ENCODE data around the gene CCDC107. TPM values are rescaled to one million over a fixed set of nuclear protein-coding genes. Genes with fewer than 3 reads are reported as not detected.

The CCDC107 gene
- total RNA-seq, 1 donor from 2014 or later: 13.5 TPM

DNA sequence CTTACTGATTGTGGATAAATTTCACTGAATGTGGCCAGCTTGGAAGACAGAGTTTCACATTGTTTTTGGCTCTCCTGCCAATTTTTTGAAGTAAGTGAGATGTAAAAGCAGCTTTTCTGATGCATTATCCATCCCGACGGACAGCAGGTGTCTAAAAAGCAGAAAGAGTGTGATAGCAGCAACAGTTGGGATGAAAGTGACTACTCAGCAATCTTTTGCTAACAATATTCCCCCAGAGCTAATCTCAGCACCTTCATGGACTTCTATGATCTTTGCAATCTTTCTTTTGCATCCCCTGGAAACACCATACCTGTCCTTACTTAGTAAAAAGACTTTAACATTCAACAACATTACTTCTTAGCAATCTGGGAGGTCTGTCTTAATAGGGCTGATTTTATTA lies 45.2 kb upstream of the CCDC107 start:
- H3K9me3 Mint-ChIP-seq (ENCODE audit: unreplicated experiment): no peaks in the 10 kb centered on the region
- H3K4me3 Mint-ChIP-seq (ENCODE audit: unreplicated experiment): no peak overlapping the region
- no peak for DNase-seq (ENCODE audit: low spot score)
- peaks cover 10% of the 10 kb centered on the region for H3K4me1 Mint-ChIP-seq (ENCODE audit: unreplicated experiment)
- H3K27me3 Mint-ChIP-seq (ENCODE audit: unreplicated experiment): peaks cover 7% of the 10 kb centered on the region
- H3K36me3 Mint-ChIP-seq (ENCODE audit: low read depth, unreplicated experiment): peaks cover 1% of the 10 kb centered on the region
- TF ChIP-seq, protein P1, sequence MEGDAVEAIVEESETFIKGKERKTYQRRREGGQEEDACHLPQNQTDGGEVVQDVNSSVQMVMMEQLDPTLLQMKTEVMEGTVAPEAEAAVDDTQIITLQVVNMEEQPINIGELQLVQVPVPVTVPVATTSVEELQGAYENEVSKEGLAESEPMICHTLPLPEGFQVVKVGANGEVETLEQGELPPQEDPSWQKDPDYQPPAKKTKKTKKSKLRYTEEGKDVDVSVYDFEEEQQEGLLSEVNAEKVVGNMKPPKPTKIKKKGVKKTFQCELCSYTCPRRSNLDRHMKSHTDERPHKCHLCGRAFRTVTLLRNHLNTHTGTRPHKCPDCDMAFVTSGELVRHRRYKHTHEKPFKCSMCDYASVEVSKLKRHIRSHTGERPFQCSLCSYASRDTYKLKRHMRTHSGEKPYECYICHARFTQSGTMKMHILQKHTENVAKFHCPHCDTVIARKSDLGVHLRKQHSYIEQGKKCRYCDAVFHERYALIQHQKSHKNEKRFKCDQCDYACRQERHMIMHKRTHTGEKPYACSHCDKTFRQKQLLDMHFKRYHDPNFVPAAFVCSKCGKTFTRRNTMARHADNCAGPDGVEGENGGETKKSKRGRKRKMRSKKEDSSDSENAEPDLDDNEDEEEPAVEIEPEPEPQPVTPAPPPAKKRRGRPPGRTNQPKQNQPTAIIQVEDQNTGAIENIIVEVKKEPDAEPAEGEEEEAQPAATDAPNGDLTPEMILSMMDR (IDR thresholded peaks at IDR 0.05; ENCODE audit: unreplicated experiment): no peak
- H3K27ac Mint-ChIP-seq (ENCODE audit: unreplicated experiment): no peak overlapping the region

DNA sequence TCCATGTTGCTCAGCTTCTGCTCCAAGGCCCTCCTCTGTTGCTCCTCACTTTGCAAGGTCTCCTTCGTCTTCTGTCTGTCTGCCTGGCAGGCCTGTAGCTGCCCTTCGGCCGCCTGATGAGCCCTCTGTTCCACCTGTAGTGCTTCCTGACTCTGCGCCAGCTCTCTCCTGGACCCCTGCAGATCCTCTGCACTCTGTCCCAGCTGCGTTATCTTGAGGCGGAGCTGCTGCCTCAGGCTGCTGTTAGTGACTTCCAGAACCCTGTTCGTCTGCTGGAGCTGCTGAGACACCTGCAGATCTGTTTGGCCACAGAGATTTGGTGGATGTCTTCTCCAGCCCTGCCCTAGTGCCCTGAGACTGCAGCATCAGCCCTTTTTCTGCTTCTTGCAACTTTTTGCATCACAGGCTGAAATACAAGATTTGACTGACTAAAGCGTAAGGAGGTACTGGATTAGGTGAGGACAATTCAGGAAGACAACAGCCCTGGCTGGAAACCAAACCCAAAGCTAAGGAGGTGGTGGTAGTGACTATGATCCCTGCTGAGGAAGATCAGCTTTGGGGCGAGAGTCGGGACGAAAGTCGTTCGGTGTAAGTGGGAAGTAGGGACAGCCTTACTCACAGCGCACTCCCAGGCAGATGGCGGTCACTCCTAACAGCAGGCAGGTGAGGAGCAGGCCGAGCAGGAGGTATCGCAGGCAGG lies 42.0 kb upstream of the CCDC107 start:
- no peak for DNase-seq (ENCODE audit: low spot score)
- H3K27me3 Mint-ChIP-seq (ENCODE audit: unreplicated experiment): peaks cover 15% of the 10 kb centered on the region
- TF ChIP-seq, protein P1 (IDR thresholded peaks at IDR 0.05; ENCODE audit: unreplicated experiment): no peak
- H3K4me3 Mint-ChIP-seq (ENCODE audit: unreplicated experiment): peak overlapping the region; percentile 6
- no peaks in the 10 kb centered on the region for H3K36me3 Mint-ChIP-seq (ENCODE audit: low read depth, unreplicated experiment)
- peaks cover 15% of the 10 kb centered on the region for H3K4me1 Mint-ChIP-seq (ENCODE audit: unreplicated experiment)
- no peaks in the 10 kb centered on the region for H3K9me3 Mint-ChIP-seq (ENCODE audit: unreplicated experiment)
- H3K27ac Mint-ChIP-seq (ENCODE audit: unreplicated experiment): no peak overlapping the region

DNA sequence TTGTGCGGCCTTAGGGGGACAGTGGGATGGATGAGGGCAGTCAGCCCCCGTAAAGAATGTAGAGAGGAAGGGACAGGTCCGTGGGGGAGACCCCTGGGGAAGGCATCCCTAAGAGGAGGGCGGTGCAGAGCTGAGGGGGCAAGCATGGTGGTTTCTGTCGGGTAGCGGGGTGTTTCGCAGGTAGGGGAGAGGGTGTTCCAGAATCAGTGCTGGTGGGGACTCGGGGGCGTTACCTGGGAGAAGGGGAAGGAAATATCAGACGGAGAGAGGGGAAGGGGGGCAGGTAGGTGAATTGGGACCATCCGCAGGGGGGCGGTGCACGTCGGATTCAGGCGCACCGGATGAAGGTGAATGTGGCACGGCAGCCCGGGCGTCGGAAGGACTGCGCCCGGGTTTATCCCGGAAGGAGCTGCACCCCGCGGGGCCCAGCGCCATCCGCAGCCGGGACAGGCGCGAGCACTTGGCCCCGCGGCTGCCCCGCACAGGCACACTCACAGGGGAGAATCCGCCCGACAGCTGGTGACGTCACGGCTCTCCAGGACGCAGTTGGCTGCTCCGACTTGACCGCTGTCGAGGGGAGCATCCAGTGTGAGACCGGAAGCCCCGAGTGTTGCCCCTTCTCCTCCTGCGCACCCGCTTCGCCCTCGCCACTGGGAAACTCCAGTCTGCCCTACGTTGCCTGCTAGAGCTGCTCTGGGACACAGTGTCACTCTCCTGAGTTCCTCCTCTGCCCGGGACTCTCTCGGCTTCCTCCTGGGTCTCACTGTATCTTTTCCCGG lies 41.2 kb upstream of the CCDC107 start:
- TF ChIP-seq, protein P1 (IDR thresholded peaks at IDR 0.05; ENCODE audit: unreplicated experiment): no peak
- DNase-seq (ENCODE audit: low spot score): peak; percentile 43
- Mint-ChIP-seq H3K4me1 (ENCODE audit: unreplicated experiment) (peaks cover 15% of the 10 kb centered on the region), H3K4me3 (ENCODE audit: unreplicated experiment) (peak overlapping the region; percentile 56), H3K36me3 (ENCODE audit: low read depth, unreplicated experiment) (no peaks in the 10 kb centered on the region), H3K27me3 (ENCODE audit: unreplicated experiment) (peaks cover 15% of the 10 kb centered on the region), H3K9me3 (ENCODE audit: unreplicated experiment) (no peaks in the 10 kb centered on the region), H3K27ac (ENCODE audit: unreplicated experiment) (peak overlapping the region; percentile 11)

DNA sequence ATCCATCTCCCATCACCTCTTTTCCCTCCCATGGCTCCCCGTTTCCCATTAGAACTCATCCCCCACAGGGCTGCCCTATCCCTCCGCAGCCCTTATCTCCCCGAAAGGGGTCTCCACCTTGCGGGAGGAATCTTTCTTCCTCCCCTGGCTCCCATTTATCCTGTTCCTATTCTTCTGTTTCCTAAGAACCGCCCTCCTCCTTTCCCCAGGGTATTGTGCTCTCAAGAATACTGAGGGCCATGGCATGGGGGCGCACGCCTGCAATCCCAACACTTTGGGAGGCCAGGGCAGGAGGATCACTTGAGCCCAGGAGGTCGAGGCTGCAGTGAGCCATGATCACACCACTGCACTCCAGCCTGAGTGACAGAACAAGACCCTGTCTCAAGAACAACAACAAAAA lies 40.5 kb upstream of the CCDC107 start:
- Mint-ChIP-seq H3K4me1 (ENCODE audit: unreplicated experiment) (peaks cover 15% of the 10 kb centered on the region), H3K27me3 (ENCODE audit: unreplicated experiment) (peaks cover 15% of the 10 kb centered on the region), H3K27ac (ENCODE audit: unreplicated experiment) (peak overlapping the region; percentile 11), H3K9me3 (ENCODE audit: unreplicated experiment) (no peaks in the 10 kb centered on the region), H3K4me3 (ENCODE audit: unreplicated experiment) (no peak overlapping the region), H3K36me3 (ENCODE audit: low read depth, unreplicated experiment) (no peaks in the 10 kb centered on the region)
- TF ChIP-seq, protein P1 (IDR thresholded peaks at IDR 0.05; ENCODE audit: unreplicated experiment): no peak
- DNase-seq (ENCODE audit: low spot score): no peak

DNA sequence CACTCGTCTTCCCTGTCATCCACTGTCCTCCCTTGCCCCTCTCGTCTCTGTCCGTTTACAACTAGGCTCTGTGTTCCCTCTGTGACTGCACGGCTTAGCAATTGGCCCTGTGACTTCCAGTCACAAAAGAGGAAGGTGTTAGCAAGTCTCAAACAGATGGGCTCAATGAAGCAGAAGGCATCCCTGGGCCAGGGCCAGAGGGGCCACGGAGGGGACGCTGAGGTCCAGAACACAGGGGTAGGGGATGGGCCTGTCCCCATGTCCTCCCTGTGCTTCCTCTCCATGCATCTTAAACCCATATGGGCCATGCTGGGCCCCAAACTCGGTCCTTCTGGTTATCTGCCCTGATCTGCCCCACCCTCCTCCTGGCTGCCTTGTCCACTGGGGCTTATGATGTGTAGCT lies 39.8 kb upstream of the CCDC107 start, which contains the start of gene CD72:
Gene CD72 (minus strand): TSS at position 89 of the 403 bp plus-strand sequence. CDS start 110 bp downstream, outside the sequence.
- Mint-ChIP-seq H3K27me3 (ENCODE audit: unreplicated experiment) (peaks cover 15% of the 10 kb centered on the region), H3K9me3 (ENCODE audit: unreplicated experiment) (no peaks in the 10 kb centered on the region), H3K27ac (ENCODE audit: unreplicated experiment) (peak within 1 kb of the TSS; percentile 11), H3K4me3 (ENCODE audit: unreplicated experiment) (peak within 1 kb of the TSS; percentile 80), H3K36me3 (ENCODE audit: low read depth, unreplicated experiment) (no peaks in the 10 kb centered on the region), H3K4me1 (ENCODE audit: unreplicated experiment) (peaks cover 15% of the 10 kb centered on the region)
- no peak for DNase-seq (ENCODE audit: low spot score)
- TF ChIP-seq, protein P1 (IDR thresholded peaks at IDR 0.05; ENCODE audit: unreplicated experiment): no peak

All from endothelial cell (in vitro differentiated cells).